Glutamatergic neuron (in vitro differentiated cells): Measurements from ENCODE around the gene EPB41L4A. TPM values are rescaled to one million over a fixed set of nuclear protein-coding genes. Genes with fewer than 3 reads are reported as not detected.

ENCODE experiments used
- DNase-seq: peaks from one replicate; pipeline ENCODE4 v3.0.0; 2022
- H3K27ac Mint-ChIP-seq: one replicate; pipeline ENCODE4 v1.8.0; 2020; ENCODE audit warnings: mild to moderate bottlenecking, mixed read lengths, inconsistent platforms; ENCODE audit not compliant: unreplicated experiment
- H3K27me3 Mint-ChIP-seq: one replicate; pipeline ENCODE4 v1.8.0; 2020; ENCODE audit warnings: mild to moderate bottlenecking, moderate library complexity, mixed read lengths, inconsistent platforms; ENCODE audit not compliant: unreplicated experiment
- H3K36me3 Mint-ChIP-seq: one replicate; pipeline ENCODE4 v1.8.0; 2020; ENCODE audit warnings: mild to moderate bottlenecking, mixed read lengths, inconsistent platforms; ENCODE audit not compliant: unreplicated experiment
- H3K4me1 Mint-ChIP-seq: one replicate; pipeline ENCODE4 v1.8.0; 2020; ENCODE audit warnings: mild to moderate bottlenecking, low read depth, mixed read lengths, inconsistent platforms; ENCODE audit not compliant: unreplicated experiment
- H3K4me3 Mint-ChIP-seq: one replicate; pipeline ENCODE4 v1.8.0; 2020; ENCODE audit warnings: mild to moderate bottlenecking, mixed read lengths, inconsistent platforms; ENCODE audit not compliant: unreplicated experiment
- H3K9me3 Mint-ChIP-seq: one replicate; pipeline ENCODE4 v1.8.0; 2020; ENCODE audit warnings: mild to moderate bottlenecking, moderate library complexity, mixed read lengths, inconsistent platforms; ENCODE audit not compliant: unreplicated experiment
- CTCF ChIP-seq: fragments of 200-600 bp; sonication (generic); IDR thresholded peaks from one replicate; pipeline ENCODE4 v1.5.0; 2021; ENCODE audit not compliant: partially characterized antibody, unreplicated experiment
- total RNA-seq: library from RNA; stranded (reverse); fragmentation: NEBNext Ultra II Directional; extraction: Animal tissue kit (Norgen Biotek cat#: 25700); gene quantifications from one replicate; pipeline ENCODE4 v1.2.1, GENCODE V29; 2021; ENCODE audit not compliant: unreplicated experiment

Gene EPB41L4A
- total RNA-seq, 1 donor from 2014 or later, result 125 TPM

- TF ChIP-seq CTCF, result no peak
- Mint-ChIP-seq H3K36me3 (no peaks in the 10 kb centered on the region), H3K4me1 (peaks cover 80% of the 10 kb centered on the region), H3K9me3 (peaks cover 13% of the 10 kb centered on the region), H3K27me3 (peaks cover 3% of the 10 kb centered on the region), H3K4me3 (peak overlapping the region; percentile 44), H3K27ac (no peak overlapping the region)
- DNase-seq, result no peak
These were observed 31.0 kb downstream of the EPB41L4A start for GRCh38 chr5:112388074-112388473.

- Mint-ChIP-seq H3K4me3 (peak overlapping the region; percentile 63), H3K27ac (peak overlapping the region; percentile 93), H3K4me1 (peaks cover 76% of the 10 kb centered on the region), H3K27me3 (no peaks in the 10 kb centered on the region), H3K36me3 (no peaks in the 10 kb centered on the region), H3K9me3 (peaks cover 10% of the 10 kb centered on the region)
- no peak for TF ChIP-seq CTCF
- peak; percentile 59 for DNase-seq
These were observed 32.3 kb downstream of the EPB41L4A start for GRCh38 chr5:112386766-112387165.

- H3K27me3 Mint-ChIP-seq, result no peaks in the 10 kb centered on the region
- peaks cover 9% of the 10 kb centered on the region for H3K9me3 Mint-ChIP-seq
- H3K36me3 Mint-ChIP-seq, result no peaks in the 10 kb centered on the region
- peak overlapping the region; percentile 43 for H3K4me3 Mint-ChIP-seq
- DNase-seq, result no peak
- TF ChIP-seq CTCF, result no peak
- H3K4me1 Mint-ChIP-seq, result peaks cover 69% of the 10 kb centered on the region
- peak overlapping the region; percentile 93 for H3K27ac Mint-ChIP-seq
These were observed 33.1 kb downstream of the EPB41L4A start for GRCh38 chr5:112385969-112386368.

GRCh38 chr5:112385566-112385965 is 33.5 kb downstream of the EPB41L4A start:
- Mint-ChIP-seq H3K36me3 (no peaks in the 10 kb centered on the region), H3K4me3 (peak overlapping the region; percentile 47)

GRCh38 chr5:112384523-112384922 is 34.6 kb downstream of the EPB41L4A start:
- Mint-ChIP-seq H3K9me3 (peaks cover 9% of the 10 kb centered on the region), H3K36me3 (no peaks in the 10 kb centered on the region), H3K27me3 (no peaks in the 10 kb centered on the region), H3K27ac (peak overlapping the region; percentile 44), H3K4me1 (peaks cover 66% of the 10 kb centered on the region), H3K4me3 (peak overlapping the region; percentile 40)
- no peak for TF ChIP-seq CTCF
- no peak for DNase-seq

More at GRCh38 chr5:112385566-112385965, 33.5 kb downstream of the EPB41L4A start:
- DNase-seq, result no peak
- H3K4me1 Mint-ChIP-seq, result peaks cover 68% of the 10 kb centered on the region
- H3K27ac Mint-ChIP-seq, result peak overlapping the region; percentile 93
- no peak for TF ChIP-seq CTCF
- H3K27me3 Mint-ChIP-seq, result no peaks in the 10 kb centered on the region
- H3K9me3 Mint-ChIP-seq, result peaks cover 9% of the 10 kb centered on the region
